Kidney (tissue), 14 donors: ENCODE data around the gene CNKSR1. TPM values are rescaled to one million over a fixed set of nuclear protein-coding genes. Genes with fewer than 3 reads are reported as not detected.

Experiments used
- DNase-seq, 5 donors: peaks; one replicate each; pipeline ENCODE4 v3.0.0-alpha.2; 2013 to 2020
- FAIRE-seq: peaks from 2 replicates; lab custom pipeline; 2012; peaks lifted over from hg19 to GRCh38; lab: Jason Lieb, UNC
- H3K27ac ChIP-seq, 2 donors: one replicate each; pipeline ENCODE4 v1.7.0; 2013; ENCODE audit warnings: low read depth in 2 of 2, low read length in 2 of 2, inconsistent platforms in 1 of 2
- H3K27me3 ChIP-seq: one replicate; pipeline ENCODE4 v1.7.1; 2013; ENCODE audit warnings: low read length, inconsistent platforms; ENCODE audit not compliant: control insufficient read depth, insufficient read depth
- H3K36me3 ChIP-seq, 3 donors: one replicate each; pipeline versions ENCODE4 v1.7.0 to v1.7.1; 2013; ENCODE audit warnings: low read length in 3 of 3, control low read depth in 1 of 3, inconsistent platforms in 1 of 3; ENCODE audit not compliant: insufficient read depth in 3 of 3, control insufficient read depth in 2 of 3
- H3K4me1 ChIP-seq, 3 donors: one replicate each; pipeline versions ENCODE4 v1.7.0 to v1.7.1; 2013; ENCODE audit warnings: low read length in 3 of 3, inconsistent platforms in 1 of 3, low read depth in 1 of 3; ENCODE audit not compliant: control insufficient read depth in 2 of 3, insufficient read depth in 2 of 3
- H3K4me3 ChIP-seq, 3 donors: one replicate each; pipeline versions ENCODE4 v1.7.0 to v1.8.1; 2013; ENCODE audit warnings: low read length in 3 of 3, control low read depth in 1 of 3, inconsistent platforms in 1 of 3
- H3K9ac ChIP-seq, 3 donors: one replicate each; pipeline versions ENCODE4 v1.7.0 to v1.7.1; 2013; ENCODE audit warnings: low read length in 3 of 3, control low read depth in 1 of 3, inconsistent platforms in 1 of 3
- H3K9me3 ChIP-seq, 3 donors: one replicate each; pipeline versions ENCODE4 v1.7.0 to v1.7.1; 2013; ENCODE audit warnings: low read length in 3 of 3, control low read depth in 1 of 3, inconsistent platforms in 1 of 3; ENCODE audit not compliant: control insufficient read depth in 2 of 3, insufficient read depth in 1 of 3
- intact Hi-C: fragments of 100-400 bp; cut with DNase I; formaldehyde crosslinking; loops from one replicate; pipeline ENCODE4 v1.11.1; 2022
- polyA plus RNA-seq: library from polyadenylated mRNA; stranded (reverse); fragments of 350-450 nt; fragmentation: Illumina TruSeq; extraction: RNeasy Lipid Tissue Mini Kit (QIAGEN cat#74804); gene quantifications from one replicate; pipeline ENCODE4 v1.2.3, GENCODE V29; 2014; ENCODE audit warnings: low read depth, low replicate concordance; ENCODE audit not compliant: insufficient read depth
- total RNA-seq: library from RNA; stranded (reverse); fragmentation: NEBNext Ultra II Directional; extraction: Animal tissue kit (Norgen Biotek cat#: 25700); gene quantifications from one replicate; pipeline ENCODE4 v1.2.1, GENCODE V29; 2021
- TF ChIP-seq, protein P1 (sequence below): IDR thresholded peaks from 3 replicates; pipeline ENCODE4 v1.5.1; 2012; ENCODE audit warnings: mild to moderate bottlenecking, moderate library complexity, borderline replicate concordance; ENCODE audit not compliant: insufficient read depth; ENCODE audit errors: extremely low read depth
- donor health status: control.
- donor health status: control.
- donor health status: control.
- donor health status: control.
- donor health status: control.
- donor health status: DM: yes; HTN: yes; CAD: no.
- donor health status: Normal renal cell carcinoma (clear cell type).

CNKSR1 gene
- total and polyA plus RNA-seq, 2 donors from 2014 or later: 8.8 to 19.7 TPM

- DNase-seq (no peak), FAIRE-seq (no peak)
- H3K4me1 ChIP-seq: peaks cover 0 to 5% (median 0%) of the 10 kb centered on the region in 3 donors
- H3K9ac ChIP-seq: no peak overlapping the region
- TF ChIP-seq, protein P1, sequence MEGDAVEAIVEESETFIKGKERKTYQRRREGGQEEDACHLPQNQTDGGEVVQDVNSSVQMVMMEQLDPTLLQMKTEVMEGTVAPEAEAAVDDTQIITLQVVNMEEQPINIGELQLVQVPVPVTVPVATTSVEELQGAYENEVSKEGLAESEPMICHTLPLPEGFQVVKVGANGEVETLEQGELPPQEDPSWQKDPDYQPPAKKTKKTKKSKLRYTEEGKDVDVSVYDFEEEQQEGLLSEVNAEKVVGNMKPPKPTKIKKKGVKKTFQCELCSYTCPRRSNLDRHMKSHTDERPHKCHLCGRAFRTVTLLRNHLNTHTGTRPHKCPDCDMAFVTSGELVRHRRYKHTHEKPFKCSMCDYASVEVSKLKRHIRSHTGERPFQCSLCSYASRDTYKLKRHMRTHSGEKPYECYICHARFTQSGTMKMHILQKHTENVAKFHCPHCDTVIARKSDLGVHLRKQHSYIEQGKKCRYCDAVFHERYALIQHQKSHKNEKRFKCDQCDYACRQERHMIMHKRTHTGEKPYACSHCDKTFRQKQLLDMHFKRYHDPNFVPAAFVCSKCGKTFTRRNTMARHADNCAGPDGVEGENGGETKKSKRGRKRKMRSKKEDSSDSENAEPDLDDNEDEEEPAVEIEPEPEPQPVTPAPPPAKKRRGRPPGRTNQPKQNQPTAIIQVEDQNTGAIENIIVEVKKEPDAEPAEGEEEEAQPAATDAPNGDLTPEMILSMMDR: no peak
- H3K36me3 ChIP-seq: no peaks in the 10 kb centered on the region
- no peaks in the 10 kb centered on the region for H3K27me3 ChIP-seq
- no peaks in the 10 kb centered on the region for H3K9me3 ChIP-seq
- no peak overlapping the region for H3K4me3 ChIP-seq
- intact Hi-C loops: no loop called here
- H3K27ac ChIP-seq: no peak overlapping the region
These were observed 35.1 kb upstream of the CNKSR1 start for GRCh38 chr1:26142159-26142558.

DNA sequence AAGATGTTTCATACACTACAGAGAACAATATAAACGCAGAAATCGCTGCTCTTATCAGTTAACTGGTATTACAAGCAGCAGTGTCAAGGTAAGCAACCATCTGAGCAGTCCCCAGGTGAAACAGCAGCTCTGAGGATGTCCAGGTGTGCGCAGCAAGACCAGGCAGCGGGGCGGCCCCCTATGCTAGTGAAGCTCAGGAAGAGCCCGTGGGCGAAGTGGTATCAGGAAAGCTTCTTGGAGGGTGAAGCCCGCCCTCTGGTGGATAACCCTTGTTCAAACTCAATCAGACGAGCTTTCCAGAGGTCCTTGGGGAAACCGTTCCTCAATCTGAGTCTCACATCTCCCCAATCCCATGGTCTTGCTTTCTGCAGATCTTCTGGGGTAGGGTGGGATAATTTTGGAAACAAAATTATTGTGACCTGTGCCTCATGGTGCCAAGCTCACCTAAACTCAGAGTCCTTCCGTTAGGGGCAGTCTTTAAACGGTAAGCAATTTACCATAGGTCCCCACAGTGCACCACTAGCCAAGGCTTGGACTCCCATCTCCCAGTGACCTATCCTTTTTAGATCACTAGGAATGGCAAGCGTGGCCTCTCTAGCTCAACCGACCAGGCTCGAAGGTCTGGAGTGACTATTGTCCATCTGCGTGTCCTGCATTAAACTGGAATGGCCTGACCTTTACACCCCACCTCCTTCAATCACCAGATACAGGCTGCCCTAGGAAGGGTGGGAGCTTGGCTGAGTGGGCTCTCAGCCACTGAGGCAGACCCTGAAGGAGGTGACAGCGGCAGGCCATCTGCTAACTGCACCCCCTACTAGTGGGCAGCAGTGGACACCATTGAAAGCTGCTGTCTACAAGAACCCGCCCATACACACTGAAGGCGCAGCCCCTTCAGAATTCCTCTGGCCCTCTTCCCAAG lies 32.0 kb upstream of the CNKSR1 start:
- Histone ChIP-seq H3K27me3 (no peaks in the 10 kb centered on the region), H3K36me3 (no peaks in the 10 kb centered on the region), H3K4me1 (peaks cover 0 to 5% (median 0%) of the 10 kb centered on the region in 3 donors), H3K4me3 (no peak overlapping the region), H3K27ac (no peak overlapping the region), H3K9ac (no peak overlapping the region), H3K9me3 (no peaks in the 10 kb centered on the region)
- FAIRE-seq: no peak
- DNase-seq: peak in 4 of 5 donors; percentile 81 to 93 (median 84)
- intact Hi-C loops: no loop called here
- TF ChIP-seq, protein P1: peak; percentile 79

DNA sequence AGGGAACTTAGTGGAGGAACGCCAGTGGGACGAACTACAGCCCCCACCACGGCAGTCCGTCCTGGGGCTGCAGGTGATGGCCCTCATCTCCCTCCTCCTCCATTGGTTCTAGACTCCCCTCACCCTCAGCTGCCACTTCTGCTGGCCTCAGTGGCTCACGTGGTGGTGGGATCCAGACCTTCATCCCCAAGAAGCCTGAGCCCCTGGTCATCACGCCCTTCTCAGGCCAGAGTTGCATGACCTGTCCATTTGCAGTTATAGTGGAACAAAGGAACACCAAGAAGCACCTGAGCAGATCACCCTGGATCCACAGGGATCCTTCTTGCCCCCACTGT lies 31.4 kb upstream of the CNKSR1 start:
- no peaks in the 10 kb centered on the region for H3K9me3 ChIP-seq
- H3K9ac ChIP-seq: no peak overlapping the region
- no peaks in the 10 kb centered on the region for H3K36me3 ChIP-seq
- H3K4me3 ChIP-seq: no peak overlapping the region
- TF ChIP-seq, protein P1: no peak
- intact Hi-C loops: no loop called here
- no peak for FAIRE-seq
- H3K27me3 ChIP-seq: no peaks in the 10 kb centered on the region
- peaks cover 0 to 5% (median 0%) of the 10 kb centered on the region in 3 donors for H3K4me1 ChIP-seq
- no peak for DNase-seq
- no peak overlapping the region for H3K27ac ChIP-seq
